NCI-H69 (cell line): ENCODE data around the gene ARL11.

Source experiments
- DNase-seq: peaks from one replicate; lab custom pipeline; 2025; lab: John Stamatoyannopoulos, UW

ARL11 gene

DNA sequence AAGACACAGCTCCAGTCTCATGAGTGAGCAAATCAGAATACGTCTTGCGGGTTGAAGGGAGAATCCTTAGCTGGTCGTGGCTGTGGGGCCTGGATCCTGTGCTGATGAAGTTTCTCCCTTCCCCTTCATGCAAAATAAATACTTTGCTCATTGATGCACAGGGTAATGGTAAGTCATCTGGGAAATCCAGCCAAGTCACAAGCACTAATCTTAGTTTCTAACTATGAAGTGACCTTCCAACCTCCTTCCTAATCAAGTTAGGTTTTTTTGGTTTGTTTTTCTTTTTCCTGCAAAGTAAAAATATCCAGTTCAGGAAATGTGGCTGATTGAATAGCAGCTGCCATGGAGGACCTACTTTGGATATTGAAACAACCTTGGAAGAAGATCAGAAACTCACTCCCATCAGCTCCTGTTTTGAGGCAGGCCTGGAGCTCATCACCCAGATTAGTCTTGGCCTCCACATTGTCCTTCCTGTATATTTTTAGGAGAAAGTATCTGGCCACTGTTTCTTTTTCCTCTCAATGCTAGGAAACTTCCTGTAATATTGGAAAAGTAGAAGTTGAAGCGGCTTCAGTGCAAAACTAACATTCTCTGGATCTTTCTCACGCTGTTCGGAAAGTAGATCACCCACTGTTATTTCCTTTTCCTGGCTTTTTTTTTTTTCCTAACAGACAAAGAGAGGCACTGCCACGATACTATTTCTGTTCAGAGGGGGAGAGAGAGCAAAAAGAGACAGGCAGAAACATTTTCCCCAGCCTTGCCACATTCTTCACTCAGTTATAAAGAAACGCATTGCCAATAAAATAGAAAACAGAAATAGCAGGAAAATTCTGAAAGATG lies 12.3 kb upstream of the ARL11 start:
- DNase-seq: no peak

DNA sequence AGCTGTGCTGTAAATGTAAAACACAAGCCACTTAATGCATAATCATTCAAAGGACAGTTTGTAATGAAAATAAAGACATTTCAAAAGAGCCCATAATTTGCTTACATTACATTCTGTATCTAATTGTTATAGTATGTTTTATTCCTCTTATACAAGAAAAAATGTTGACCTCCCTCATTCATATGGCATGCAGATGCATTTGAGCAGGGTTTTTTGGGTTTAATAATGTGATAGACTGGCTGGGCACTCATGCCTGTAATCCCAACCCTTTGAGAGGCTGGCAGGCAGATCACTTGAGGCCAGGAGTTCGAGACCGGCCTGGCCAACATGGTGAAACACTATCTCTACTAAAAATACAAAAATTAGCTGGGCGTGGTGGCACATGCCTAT lies 11.6 kb upstream of the ARL11 start:
- DNase-seq: no peak

DNA sequence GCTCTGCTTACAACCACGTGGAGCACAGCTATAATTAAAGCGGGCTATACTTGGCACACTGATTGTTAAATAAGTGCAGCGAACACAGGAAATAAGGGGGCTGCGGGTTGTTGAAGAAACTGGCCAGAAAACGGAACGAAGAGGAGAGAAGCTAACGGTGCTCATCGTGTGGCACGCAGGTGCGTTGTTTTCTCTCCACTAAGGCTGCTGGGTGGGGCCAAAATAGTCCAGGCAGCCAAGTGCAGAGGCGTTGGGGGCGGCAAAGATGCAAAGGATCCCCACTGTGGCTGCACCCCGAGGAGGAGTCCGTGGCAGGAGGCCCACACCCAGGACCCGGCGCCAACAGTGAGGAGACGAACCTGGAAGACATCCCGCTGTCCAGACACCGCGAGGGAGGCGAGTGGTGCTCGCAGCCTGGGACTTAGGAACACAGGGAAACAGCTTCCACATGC lies 8.1 kb upstream of the ARL11 start:
- peak; percentile 45 for DNase-seq

DNA sequence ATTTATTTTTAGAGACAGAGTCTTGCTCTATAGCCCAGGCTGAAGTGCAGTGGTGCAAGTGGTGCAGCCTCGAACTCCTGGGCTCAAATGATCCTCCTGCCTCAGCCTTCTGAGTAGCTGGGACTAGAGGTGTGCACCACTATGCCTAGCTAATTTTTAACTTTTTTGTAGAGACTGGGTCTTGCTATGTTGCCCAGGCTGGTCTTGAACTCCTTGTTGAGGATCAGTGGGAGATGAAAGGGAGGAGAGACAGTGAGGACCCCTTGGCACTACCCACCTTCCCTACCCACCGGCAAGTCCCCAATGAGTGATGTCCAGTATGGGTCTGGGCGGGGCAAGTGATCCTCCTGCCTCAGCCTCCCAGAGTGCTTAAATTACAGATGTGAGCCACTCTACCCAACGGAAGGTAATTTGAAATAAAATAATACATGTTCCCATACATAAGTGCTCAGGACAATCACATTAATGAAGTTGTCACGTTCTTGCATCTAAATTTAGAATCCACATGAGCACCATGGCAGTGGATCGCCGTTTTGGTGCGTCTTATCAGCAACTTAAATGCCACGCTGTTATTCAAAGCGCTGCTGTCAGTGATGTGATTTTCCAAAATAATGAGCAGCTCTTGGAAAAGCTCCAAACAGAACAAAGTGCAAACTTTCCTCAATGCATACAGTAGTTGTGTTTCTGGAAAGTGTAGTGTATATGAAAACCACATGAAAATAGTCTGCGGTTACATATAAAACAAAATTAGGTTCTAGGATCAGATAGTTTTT lies 5.9 kb upstream of the ARL11 start:
- DNase-seq: no peak

- DNase-seq: no peak
Observed at GRCh38 chr13:49624229-49624628, 4.1 kb upstream of the ARL11 start.

DNA sequence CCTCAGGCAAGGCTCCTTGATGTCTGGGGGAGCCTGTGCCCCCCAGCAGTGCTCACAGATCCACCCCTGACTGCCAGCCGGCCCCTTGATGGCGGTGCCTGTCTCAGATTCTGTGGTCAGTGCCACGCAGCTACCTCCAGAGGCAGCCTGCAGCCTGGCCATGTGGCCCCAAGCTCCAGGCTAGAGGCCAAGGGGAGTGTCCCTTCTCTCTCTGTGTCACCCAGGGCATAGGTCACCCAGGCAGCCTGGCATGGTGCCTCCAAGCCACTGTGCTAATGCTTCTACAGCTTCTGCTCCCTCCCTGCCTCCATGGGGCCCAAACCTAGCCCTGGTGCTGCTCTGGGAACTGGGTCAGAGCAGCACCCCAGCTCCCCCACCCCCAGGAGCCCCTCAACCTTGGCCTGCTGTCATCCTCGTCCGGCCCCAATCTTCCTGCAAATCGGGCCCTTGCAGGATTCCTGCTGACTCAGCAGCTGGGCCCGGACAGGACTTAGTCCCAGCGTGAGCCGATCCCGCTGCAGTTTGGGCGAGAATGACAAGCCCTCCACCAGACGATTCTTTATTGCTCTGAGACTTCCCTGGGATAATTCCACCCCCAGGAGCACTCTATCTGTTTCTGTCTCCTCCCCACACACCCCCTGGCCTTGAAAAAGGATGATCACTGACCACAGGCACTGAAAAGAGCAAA lies 2.8 kb upstream of the ARL11 start:
- no peak for DNase-seq

GRCh38 chr13:49629196-49629938 lies 1.1 kb downstream of the ARL11 start:
- no peak for DNase-seq

GRCh38 chr13:49629947-49630346 lies 1.6 kb downstream of the ARL11 start:
- DNase-seq: no peak

DNA sequence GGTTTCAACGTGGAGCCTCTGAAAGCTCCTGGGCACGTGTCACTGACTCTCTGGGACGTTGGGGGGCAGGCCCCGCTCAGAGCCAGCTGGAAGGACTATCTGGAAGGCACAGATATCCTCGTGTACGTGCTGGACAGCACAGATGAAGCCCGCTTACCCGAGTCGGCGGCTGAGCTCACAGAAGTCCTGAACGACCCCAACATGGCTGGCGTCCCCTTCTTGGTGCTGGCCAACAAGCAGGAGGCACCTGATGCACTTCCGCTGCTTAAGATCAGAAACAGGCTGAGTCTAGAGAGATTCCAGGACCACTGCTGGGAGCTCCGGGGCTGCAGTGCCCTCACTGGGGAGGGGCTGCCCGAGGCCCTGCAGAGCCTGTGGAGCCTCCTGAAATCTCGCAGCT lies 2.3 kb downstream of the ARL11 start:
- DNase-seq: no peak

GRCh38 chr13:49632156-49632555 lies 3.8 kb downstream of the ARL11 start:
- no peak for DNase-seq

DNA sequence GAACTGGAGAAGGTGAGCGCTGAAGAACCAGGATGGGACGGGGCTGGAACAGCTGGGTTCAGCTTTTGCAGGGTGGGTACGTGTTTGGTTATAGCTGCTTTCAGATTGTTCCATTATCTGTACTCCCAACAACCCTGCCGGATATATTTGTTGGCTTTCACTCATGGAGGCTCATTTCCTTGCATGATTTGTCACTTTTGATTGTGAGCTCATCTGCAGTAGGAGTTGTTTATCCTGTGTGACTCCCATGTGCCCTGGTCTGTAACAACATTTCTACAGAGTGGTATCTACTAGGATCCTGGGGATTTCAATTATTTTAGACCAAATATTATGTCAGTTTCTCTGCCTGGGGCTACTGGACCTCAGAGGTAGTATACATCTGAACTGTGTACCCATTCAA lies 5.4 kb downstream of the ARL11 start:
- no peak for DNase-seq

GRCh38 chr13:49635599-49636433 lies 7.5 kb downstream of the ARL11 start:
- peak; percentile 14 for DNase-seq

GRCh38 chr13:49636705-49637104 lies 8.4 kb downstream of the ARL11 start:
- DNase-seq: no peak

DNA sequence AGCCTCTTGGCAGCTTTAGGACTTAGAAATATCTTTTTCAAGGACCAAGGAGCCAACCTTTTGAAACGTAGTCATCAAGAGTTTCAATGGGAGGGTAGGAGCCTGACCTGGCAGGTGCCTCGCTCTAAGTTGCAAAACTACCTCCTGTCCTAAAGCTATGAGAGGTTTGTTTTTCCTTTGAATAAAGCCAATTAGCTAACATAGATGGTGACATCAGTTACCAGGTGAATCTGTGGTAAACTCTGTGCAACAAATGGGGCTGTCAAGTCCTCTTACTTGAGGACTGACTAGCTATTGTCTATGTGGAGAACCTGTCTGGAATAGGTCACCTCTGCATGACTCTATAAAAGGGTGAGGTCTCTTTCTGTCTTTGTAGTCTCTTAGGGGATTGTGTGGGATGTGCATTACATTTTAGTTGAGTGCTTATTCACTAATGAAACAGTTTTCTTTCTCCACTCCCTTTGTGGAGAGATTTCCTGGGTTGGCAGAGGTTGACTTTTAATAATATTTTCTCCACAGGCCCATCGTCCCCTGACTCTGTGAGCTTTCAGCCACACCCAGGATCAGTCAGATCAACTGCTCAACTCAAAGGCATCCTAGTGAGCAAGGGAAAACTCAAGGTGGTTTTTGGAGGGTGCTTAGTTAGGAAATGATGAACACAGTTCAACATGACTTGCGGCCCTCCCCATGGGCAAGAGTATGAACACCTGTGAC lies 9.9 kb downstream of the ARL11 start:
- no peak for DNase-seq

- no peak for DNase-seq
Observed at GRCh38 chr13:49638744-49639072, 10.4 kb downstream of the ARL11 start.

- no peak for DNase-seq
Observed at GRCh38 chr13:49641801-49642291, 13.5 kb downstream of the ARL11 start.

DNA sequence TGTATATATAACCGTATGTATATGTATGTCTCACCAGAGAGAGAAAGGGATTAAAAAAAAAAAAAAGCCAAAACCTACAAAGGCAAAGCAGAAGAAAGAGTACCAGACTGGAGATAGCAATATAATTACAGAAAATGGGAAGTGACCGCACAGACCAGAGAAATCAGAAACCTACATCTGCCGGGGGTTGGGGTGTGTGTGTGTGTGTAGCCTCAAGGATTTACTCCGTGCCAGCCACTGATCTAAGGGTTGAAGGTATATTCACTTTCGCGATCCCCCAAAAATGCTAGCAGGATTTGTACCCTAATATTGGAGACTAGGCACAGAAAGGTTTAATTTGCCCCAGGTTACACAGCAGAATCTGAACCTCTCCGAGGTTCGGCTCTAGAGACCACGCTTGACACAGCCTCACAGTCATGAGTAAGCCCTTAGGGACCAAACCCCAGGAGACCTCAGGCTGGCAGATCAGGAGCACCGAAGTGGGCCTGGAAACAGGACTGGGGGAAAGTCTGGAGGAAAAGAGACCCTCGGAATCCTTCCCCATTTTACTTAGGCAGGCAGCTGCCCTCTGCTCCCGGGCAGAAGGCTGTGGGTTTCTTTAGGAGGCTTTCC lies 14.8 kb downstream of the ARL11 start:
- DNase-seq: no peak

DNA sequence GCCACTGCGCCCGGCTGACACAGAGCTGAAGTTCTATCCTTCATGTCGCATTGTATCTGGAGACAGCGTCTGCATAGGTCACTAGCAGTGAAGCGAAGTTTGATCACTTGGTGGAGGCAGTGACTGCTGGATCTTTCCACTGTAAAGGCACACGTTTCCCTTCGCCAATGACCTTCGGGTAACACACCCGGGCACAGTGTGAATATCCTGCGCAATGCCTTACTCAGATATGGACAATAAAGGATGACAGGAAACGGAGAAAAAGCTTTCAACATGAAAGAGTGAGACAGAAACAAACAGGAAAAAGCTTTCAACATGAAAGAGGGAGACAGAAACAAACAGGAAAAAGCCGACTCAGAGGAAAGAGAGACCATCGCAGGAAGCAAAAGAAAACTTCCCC lies 17.1 kb downstream of the ARL11 start:
- DNase-seq: no peak

DNA sequence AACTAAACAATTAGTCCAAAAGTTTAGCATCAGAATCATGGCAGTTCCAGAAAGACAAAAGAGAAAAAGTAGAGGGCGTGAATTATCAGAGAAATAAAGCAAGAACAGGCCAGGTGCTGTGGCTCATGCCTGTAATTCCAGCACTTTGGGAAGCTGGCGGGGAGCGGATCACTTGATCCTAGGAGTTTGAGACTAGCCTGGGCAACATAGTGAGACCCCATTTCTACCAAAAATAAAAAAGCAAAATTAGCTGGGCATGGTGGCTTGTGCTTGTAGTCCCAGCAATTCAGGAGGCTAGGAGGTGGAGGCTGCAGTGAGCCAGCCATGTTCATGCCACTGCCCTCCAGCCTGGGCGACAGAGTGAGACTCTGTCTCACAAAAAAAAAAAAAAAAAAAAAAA lies 18.4 kb downstream of the ARL11 start:
- DNase-seq: no peak
